GM23338 (cell line): ENCODE measurements around the gene JAM2. TPM values are rescaled to one million over a fixed set of nuclear protein-coding genes. Genes with fewer than 3 reads are reported as not detected.

ENCODE experiments used
- ATAC-seq: fragments of 200-7000 bp; cut with Tn5 transposase; 3 replicates; pipeline ENCODE4 v1.9.1; 2020
- DNase-seq: peaks from one replicate; pipeline ENCODE4 v3.0.0-alpha.2; 2015; ENCODE audit warnings: low spot score
- H2AFZ ChIP-seq: fragments of 200-600 bp; sonication (generic); 2 replicates; pipeline ENCODE4 v1.8.0; 2016; ENCODE audit warnings: antibody characterized with exemption, mild to moderate bottlenecking, moderate library complexity
- H3F3A ChIP-seq: fragments of 200-600 bp; sonication (generic); replicated peaks from 2 replicates; pipeline ENCODE4 v1.8.0; 2017; ENCODE audit warnings: antibody characterized with exemption, mixed run types, low read depth
- H3K27ac ChIP-seq: fragments of 200-600 bp; sonication (generic); 2 replicates; pipeline ENCODE4 v1.6.1; 2016; ENCODE audit warnings: low read depth
- H3K27me3 ChIP-seq: fragments of 200-600 bp; sonication (generic); 2 replicates; pipeline ENCODE4 v1.8.0; 2016; ENCODE audit warnings: mild to moderate bottlenecking, mixed run types, moderate library complexity; ENCODE audit not compliant: insufficient read depth
- H3K36me3 ChIP-seq: fragments of 200-600 bp; sonication (generic); 2 replicates; pipeline ENCODE4 v1.8.0; 2016; ENCODE audit warnings: mild to moderate bottlenecking; ENCODE audit not compliant: insufficient read depth
- H3K4me1 ChIP-seq: fragments of 200-600 bp; sonication (generic); 2 replicates; pipeline ENCODE4 v1.8.0; 2016; ENCODE audit warnings: mild to moderate bottlenecking, moderate library complexity; ENCODE audit not compliant: insufficient read depth
- H3K4me2 ChIP-seq: fragments of 200-600 bp; sonication (generic); 2 replicates; pipeline ENCODE4 v1.7.1; 2017; ENCODE audit warnings: mixed run types
- H3K4me3 ChIP-seq: fragments of 200-600 bp; sonication (generic); 2 replicates; pipeline ENCODE4 v1.6.1; 2016; ENCODE audit warnings: mixed run types
- H3K79me2 ChIP-seq: fragments of 200-600 bp; sonication (generic); replicated peaks from 2 replicates; pipeline ENCODE4 v1.8.0; 2017; ENCODE audit warnings: mild to moderate bottlenecking; ENCODE audit not compliant: insufficient read depth
- H3K9me2 ChIP-seq: fragments of 200-600 bp; sonication (generic); 2 replicates; pipeline ENCODE4 v1.8.0; 2017; ENCODE audit not compliant: insufficient read depth
- H4K20me1 ChIP-seq: fragments of 200-600 bp; sonication (generic); replicated peaks from 2 replicates; pipeline ENCODE4 v1.8.0; 2017; ENCODE audit warnings: mild to moderate bottlenecking; ENCODE audit not compliant: insufficient read depth
- H3K27ac Mint-ChIP-seq: 2 replicates; pipeline ENCODE4 v1.8.0; 2020; ENCODE audit warnings: inconsistent platforms, mild to moderate bottlenecking, moderate library complexity, mixed read lengths
- H3K27me3 Mint-ChIP-seq: 3 replicates; pipeline ENCODE4 v1.8.0; 2022; ENCODE audit warnings: low read depth, mild to moderate bottlenecking, moderate library complexity, mixed read lengths, inconsistent platforms; ENCODE audit not compliant: insufficient read depth, poor library complexity
- H3K36me3 Mint-ChIP-seq: 3 replicates; pipeline ENCODE4 v1.8.0; 2021; ENCODE audit warnings: low read depth, mild to moderate bottlenecking, inconsistent platforms, moderate library complexity, mixed read lengths
- H3K4me1 Mint-ChIP-seq: 3 replicates; pipeline ENCODE4 v1.8.0; 2020; ENCODE audit warnings: mild to moderate bottlenecking, inconsistent platforms, mixed read lengths
- H3K4me3 Mint-ChIP-seq: 3 replicates; pipeline ENCODE4 v1.8.0; 2021; ENCODE audit warnings: moderate library complexity, mild to moderate bottlenecking, inconsistent platforms, mixed read lengths
- H3K9me3 Mint-ChIP-seq: 3 replicates; pipeline ENCODE4 v1.8.0; 2020; ENCODE audit warnings: moderate library complexity, mild to moderate bottlenecking, inconsistent platforms, mixed read lengths
- JUNB ChIP-seq: IDR thresholded peaks from one replicate; pipeline ENCODE4 v1.6.1; 2016; ENCODE audit warnings: antibody characterized with exemption; ENCODE audit not compliant: unreplicated experiment
- POLR2AphosphoS5 ChIP-seq: IDR thresholded peaks from 2 replicates; pipeline ENCODE4 v1.6.1; 2016; ENCODE audit warnings: antibody characterized with exemption, low read depth
- STAT1 ChIP-seq: IDR thresholded peaks from one replicate; pipeline ENCODE4 v1.6.1; 2016; ENCODE audit warnings: antibody characterized with exemption; ENCODE audit not compliant: unreplicated experiment
- ZNF331 ChIP-seq: fragments of 250-450 bp; sonication (Bioruptor Pico); IDR thresholded peaks from 2 replicates; pipeline ENCODE4 v1.5.0; 2020; ENCODE audit warnings: low read depth, mild to moderate bottlenecking, moderate library complexity
- polyA plus RNA-seq: library from polyadenylated mRNA; unstranded; fragments of >200 nt; fragmentation: Nextera tagmentation; extraction: Ambion mirVana; gene quantifications from 2 replicates; pipeline ENCODE4 v1.2.1, GENCODE V29; 2016
- total RNA-seq: library from RNA; depleted of rRNA; stranded (reverse); fragments of >200 nt; shearing (Covaris generic); gene quantifications from 2 replicates; pipeline ENCODE4 v1.2.3, GENCODE V29; 2014
- TF ChIP-seq, protein P1 (sequence below), 2 experiments: fragments of 200-600 bp in 1 of 2; sonication (generic) in 1 of 2; conservative IDR thresholded peaks; 2 replicates each; pipeline versions ENCODE4 v1.5.1 to v1.6.1; 2016 to 2017; ENCODE audit warnings: antibody characterized with exemption in 2 of 2, low read depth in 2 of 2, mild to moderate bottlenecking in 2 of 2, moderate library complexity in 1 of 2
- TF ChIP-seq, protein P2 (sequence below): fragments of 250-450 bp; sonication (Bioruptor Pico); IDR thresholded peaks from 2 replicates; pipeline ENCODE4 v1.5.0; 2020; ENCODE audit warnings: mild to moderate bottlenecking, moderate library complexity
- TF ChIP-seq, protein P3 (sequence below): IDR thresholded peaks from one replicate; pipeline ENCODE4 v1.6.1; 2018; ENCODE audit warnings: antibody characterized with exemption; ENCODE audit not compliant: unreplicated experiment

The JAM2 gene
- total and polyA plus RNA-seq, 2 experiments from 2014 or later = 4.9 to 14.6 TPM

GRCh38 chr21:25608044-25608737 is 30.9 kb upstream of the JAM2 start:
- TF ChIP-seq JUNB = no peak
- TF ChIP-seq, protein P1, sequence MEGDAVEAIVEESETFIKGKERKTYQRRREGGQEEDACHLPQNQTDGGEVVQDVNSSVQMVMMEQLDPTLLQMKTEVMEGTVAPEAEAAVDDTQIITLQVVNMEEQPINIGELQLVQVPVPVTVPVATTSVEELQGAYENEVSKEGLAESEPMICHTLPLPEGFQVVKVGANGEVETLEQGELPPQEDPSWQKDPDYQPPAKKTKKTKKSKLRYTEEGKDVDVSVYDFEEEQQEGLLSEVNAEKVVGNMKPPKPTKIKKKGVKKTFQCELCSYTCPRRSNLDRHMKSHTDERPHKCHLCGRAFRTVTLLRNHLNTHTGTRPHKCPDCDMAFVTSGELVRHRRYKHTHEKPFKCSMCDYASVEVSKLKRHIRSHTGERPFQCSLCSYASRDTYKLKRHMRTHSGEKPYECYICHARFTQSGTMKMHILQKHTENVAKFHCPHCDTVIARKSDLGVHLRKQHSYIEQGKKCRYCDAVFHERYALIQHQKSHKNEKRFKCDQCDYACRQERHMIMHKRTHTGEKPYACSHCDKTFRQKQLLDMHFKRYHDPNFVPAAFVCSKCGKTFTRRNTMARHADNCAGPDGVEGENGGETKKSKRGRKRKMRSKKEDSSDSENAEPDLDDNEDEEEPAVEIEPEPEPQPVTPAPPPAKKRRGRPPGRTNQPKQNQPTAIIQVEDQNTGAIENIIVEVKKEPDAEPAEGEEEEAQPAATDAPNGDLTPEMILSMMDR (conservative IDR thresholded peaks at IDR 0.05; ENCODE audit: low read depth in 2 of 2) = peak; percentile 93 to 96
- no peak for TF ChIP-seq STAT1
- TF ChIP-seq, protein P2, sequence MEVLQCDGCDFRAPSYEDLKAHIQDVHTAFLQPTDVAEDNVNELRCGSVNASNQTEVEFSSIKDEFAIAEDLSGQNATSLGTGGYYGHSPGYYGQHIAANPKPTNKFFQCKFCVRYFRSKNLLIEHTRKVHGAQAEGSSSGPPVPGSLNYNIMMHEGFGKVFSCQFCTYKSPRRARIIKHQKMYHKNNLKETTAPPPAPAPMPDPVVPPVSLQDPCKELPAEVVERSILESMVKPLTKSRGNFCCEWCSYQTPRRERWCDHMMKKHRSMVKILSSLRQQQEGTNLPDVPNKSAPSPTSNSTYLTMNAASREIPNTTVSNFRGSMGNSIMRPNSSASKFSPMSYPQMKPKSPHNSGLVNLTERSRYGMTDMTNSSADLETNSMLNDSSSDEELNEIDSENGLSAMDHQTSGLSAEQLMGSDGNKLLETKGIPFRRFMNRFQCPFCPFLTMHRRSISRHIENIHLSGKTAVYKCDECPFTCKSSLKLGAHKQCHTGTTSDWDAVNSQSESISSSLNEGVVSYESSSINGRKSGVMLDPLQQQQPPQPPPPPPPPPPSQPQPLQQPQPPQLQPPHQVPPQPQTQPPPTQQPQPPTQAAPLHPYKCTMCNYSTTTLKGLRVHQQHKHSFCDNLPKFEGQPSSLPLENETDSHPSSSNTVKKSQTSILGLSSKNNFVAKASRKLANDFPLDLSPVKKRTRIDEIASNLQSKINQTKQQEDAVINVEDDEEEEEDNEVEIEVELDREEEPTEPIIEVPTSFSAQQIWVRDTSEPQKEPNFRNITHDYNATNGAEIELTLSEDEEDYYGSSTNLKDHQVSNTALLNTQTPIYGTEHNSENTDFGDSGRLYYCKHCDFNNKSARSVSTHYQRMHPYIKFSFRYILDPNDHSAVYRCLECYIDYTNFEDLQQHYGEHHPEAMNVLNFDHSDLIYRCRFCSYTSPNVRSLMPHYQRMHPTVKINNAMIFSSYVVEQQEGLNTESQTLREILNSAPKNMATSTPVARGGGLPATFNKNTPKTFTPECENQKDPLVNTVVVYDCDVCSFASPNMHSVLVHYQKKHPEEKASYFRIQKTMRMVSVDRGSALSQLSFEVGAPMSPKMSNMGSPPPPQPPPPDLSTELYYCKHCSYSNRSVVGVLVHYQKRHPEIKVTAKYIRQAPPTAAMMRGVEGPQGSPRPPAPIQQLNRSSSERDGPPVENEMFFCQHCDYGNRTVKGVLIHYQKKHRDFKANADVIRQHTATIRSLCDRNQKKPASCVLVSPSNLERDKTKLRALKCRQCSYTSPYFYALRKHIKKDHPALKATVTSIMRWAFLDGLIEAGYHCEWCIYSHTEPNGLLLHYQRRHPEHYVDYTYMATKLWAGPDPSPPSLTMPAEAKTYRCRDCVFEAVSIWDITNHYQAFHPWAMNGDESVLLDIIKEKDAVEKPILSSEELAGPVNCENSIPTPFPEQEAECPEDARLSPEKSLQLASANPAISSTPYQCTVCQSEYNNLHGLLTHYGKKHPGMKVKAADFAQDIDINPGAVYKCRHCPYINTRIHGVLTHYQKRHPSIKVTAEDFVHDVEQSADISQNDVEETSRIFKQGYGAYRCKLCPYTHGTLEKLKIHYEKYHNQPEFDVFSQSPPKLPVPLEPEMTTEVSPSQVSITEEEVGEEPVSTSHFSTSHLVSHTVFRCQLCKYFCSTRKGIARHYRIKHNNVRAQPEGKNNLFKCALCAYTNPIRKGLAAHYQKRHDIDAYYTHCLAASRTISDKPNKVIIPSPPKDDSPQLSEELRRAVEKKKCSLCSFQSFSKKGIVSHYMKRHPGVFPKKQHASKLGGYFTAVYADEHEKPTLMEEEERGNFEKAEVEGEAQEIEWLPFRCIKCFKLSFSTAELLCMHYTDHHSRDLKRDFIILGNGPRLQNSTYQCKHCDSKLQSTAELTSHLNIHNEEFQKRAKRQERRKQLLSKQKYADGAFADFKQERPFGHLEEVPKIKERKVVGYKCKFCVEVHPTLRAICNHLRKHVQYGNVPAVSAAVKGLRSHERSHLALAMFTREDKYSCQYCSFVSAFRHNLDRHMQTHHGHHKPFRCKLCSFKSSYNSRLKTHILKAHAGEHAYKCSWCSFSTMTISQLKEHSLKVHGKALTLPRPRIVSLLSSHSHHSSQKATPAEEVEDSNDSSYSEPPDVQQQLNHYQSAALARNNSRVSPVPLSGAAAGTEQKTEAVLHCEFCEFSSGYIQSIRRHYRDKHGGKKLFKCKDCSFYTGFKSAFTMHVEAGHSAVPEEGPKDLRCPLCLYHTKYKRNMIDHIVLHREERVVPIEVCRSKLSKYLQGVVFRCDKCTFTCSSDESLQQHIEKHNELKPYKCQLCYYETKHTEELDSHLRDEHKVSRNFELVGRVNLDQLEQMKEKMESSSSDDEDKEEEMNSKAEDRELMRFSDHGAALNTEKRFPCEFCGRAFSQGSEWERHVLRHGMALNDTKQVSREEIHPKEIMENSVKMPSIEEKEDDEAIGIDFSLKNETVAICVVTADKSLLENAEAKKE (CRISPR knock-in tag) = no peak
- TF ChIP-seq POLR2AphosphoS5 = no peak
- no peak for TF ChIP-seq ZNF331 (CRISPR knock-in tag)
- TF ChIP-seq, protein P3, sequence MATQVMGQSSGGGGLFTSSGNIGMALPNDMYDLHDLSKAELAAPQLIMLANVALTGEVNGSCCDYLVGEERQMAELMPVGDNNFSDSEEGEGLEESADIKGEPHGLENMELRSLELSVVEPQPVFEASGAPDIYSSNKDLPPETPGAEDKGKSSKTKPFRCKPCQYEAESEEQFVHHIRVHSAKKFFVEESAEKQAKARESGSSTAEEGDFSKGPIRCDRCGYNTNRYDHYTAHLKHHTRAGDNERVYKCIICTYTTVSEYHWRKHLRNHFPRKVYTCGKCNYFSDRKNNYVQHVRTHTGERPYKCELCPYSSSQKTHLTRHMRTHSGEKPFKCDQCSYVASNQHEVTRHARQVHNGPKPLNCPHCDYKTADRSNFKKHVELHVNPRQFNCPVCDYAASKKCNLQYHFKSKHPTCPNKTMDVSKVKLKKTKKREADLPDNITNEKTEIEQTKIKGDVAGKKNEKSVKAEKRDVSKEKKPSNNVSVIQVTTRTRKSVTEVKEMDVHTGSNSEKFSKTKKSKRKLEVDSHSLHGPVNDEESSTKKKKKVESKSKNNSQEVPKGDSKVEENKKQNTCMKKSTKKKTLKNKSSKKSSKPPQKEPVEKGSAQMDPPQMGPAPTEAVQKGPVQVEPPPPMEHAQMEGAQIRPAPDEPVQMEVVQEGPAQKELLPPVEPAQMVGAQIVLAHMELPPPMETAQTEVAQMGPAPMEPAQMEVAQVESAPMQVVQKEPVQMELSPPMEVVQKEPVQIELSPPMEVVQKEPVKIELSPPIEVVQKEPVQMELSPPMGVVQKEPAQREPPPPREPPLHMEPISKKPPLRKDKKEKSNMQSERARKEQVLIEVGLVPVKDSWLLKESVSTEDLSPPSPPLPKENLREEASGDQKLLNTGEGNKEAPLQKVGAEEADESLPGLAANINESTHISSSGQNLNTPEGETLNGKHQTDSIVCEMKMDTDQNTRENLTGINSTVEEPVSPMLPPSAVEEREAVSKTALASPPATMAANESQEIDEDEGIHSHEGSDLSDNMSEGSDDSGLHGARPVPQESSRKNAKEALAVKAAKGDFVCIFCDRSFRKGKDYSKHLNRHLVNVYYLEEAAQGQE = no peak
- H4K20me1 ChIP-seq = no peaks in the 10 kb centered on the region
- peak; percentile 86 for ATAC-seq
- H3K36me3 Mint-ChIP-seq = peaks cover 19% of the 10 kb centered on the region
- H3K9me3 Mint-ChIP-seq = no peaks in the 10 kb centered on the region
- H3K79me2 ChIP-seq = peaks cover 26% of the 10 kb centered on the region
- no peak overlapping the region for H3K27ac Mint-ChIP-seq
- peak overlapping the region; percentile 77 for H3K4me3 ChIP-seq
- H2AFZ ChIP-seq = peak overlapping the region; percentile 91
- H3K9me2 ChIP-seq = no peaks in the 10 kb centered on the region
- H3K4me3 Mint-ChIP-seq = peak overlapping the region; percentile 93
- H3F3A ChIP-seq = no peaks in the 10 kb centered on the region
- H3K4me1 Mint-ChIP-seq = peaks cover 5% of the 10 kb centered on the region; the same call in 2 of the 3 replicates
- H3K27me3 ChIP-seq = no peaks in the 10 kb centered on the region
- H3K27me3 Mint-ChIP-seq = no peaks in the 10 kb centered on the region
- H3K4me1 ChIP-seq = no peaks in the 10 kb centered on the region
- H3K27ac ChIP-seq = no peak overlapping the region
- peak; percentile 92 for DNase-seq
- peaks cover 17% of the 10 kb centered on the region for H3K36me3 ChIP-seq
- H3K4me2 ChIP-seq = peak overlapping the region; percentile 99
